HG03460 (cell line): ENCODE results near the gene KRT81.

Experiments
- ATAC-seq: cut with Tn5 transposase; IDR thresholded peaks from one replicate; pipeline ENCODE4 v1.9.1; 2021; ENCODE audit not compliant: unreplicated experiment

The KRT81 gene

GRCh38 chr12:52291267-52291935, at the start of gene KRT81:
Gene KRT81, minus strand, starts transcription at chr12:52291534. Its CDS starts 69 bp downstream, at chr12:52291465.
- no peak for ATAC-seq

DNA sequence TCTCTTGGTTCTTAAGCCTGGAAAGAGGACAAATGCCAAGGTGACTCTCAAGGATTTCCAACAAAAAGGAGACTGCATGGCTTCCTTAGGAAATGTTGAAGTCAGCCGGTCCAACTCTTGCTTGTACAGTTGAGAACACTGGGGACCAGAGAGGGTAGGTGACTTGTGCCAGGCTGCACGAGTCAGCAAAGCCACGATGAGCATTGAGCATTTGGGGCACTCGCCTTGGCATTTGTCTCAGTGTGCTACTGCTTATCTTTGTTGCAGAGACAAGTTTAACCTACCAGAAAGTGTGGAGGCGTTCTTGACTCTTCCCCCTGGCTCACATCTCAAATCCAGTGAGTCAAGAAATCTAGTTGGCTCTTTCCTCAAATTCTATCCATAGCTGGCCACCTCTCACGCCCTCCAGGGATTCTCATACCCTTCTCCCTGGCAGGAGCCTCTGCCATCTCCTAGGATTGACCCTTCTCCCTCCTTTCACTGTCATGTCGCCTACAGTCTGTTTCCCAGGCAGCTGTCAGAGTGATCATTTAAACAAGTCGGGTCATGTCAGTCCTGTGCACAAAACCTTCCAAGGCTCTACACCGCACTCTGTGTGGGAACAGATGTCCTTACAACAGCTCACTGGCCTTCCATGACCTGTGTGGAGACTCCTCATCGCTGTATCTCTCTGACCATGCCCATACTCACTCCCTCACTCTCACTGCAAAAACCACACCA, 47.1 kb upstream of the KRT81 start:
- ATAC-seq, result no peak

DNA sequence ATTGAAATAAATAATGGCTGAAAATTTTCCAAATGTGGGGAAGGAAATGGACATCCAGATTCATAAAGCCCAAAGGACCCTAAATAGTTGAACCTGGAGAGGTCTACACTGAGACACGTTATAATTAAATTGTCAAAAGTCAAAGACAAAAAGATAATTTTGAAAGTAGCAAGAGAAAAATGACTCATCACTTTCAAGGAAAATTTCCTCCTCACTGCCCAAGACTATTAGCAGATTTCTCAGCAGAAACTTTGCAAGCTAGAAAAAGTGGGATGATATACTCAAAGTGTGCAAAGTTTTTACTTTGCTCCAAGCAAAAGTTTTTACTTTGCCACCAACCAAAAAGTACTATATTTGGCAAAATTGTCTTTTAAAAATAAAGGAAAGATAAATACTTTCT, 45.7 kb upstream of the KRT81 start:
- ATAC-seq, result no peak

GRCh38 chr12:52336641-52337040, 45.3 kb upstream of the KRT81 start:
- ATAC-seq, result no peak

DNA sequence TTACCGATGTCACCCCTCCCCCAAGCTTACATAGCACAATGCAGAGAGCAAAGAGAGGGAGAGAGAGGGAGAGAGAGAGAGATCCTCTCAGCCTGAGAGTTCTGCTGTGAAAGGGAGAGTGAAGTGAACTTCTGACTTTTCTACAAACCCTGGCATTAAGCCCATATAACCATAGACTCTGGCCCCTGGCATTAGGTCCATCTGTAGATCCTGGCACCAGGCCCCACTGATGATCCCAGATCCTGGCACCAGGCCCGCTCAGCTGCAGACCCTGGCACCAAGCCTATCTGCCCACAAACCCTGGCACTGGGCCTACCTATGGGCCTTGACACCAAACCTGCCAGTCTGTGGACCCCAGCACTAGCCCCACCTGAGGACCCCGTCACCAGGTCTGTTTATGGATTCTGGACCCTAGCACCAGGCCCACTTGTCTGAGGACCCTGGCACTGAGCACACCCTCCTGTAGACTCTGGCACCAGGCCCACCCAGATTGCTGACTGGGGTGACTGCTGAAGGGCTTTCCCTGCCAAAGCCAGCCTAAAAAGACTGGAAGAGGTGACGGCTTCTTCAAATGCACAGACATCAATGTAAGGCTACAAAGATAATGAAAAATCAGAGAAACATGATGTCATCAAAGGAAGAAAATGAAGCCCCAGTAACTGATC, 44.4 kb upstream of the KRT81 start:
- no peak for ATAC-seq

DNA sequence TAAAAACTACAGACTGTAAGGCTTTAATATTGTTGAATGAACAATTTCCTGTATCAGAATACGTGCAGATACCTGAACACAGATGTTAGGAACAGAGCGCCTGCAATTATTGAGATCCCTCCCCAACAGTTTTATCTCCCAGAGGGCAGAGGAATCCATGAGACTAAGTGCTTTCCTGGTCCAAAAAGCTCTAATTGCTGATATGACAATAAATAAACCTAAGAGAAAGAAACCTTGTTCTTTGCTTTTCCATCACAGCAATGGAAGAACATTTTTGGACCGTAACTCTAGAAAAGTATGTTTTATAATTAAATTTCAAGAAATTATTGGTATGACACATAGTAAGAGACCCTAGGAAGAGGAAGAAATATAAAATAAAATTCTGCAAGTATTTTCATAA, 42.9 kb upstream of the KRT81 start:
- ATAC-seq, result no peak

DNA sequence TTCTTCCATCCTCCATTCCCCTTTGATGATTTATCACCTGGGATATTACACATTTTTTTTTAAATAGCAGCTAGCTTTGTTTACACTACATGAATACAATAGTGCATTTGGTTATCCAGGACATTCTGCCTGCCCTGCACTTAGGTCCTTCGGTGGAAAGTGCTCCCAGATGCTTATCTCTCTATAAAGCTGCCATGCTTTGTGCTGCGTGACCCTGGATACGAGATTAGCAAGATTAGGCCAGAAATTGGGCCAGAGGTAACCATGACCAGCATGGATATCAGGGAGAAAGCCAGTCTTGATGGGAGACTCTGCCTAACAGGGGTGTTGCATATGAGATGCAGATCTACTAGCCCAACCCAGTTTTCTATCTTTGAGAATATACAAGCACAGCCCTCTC, 42.0 kb upstream of the KRT81 start:
- ATAC-seq, result no peak

GRCh38 chr12:52332381-52332780, 41.0 kb upstream of the KRT81 start:
- no peak for ATAC-seq

DNA sequence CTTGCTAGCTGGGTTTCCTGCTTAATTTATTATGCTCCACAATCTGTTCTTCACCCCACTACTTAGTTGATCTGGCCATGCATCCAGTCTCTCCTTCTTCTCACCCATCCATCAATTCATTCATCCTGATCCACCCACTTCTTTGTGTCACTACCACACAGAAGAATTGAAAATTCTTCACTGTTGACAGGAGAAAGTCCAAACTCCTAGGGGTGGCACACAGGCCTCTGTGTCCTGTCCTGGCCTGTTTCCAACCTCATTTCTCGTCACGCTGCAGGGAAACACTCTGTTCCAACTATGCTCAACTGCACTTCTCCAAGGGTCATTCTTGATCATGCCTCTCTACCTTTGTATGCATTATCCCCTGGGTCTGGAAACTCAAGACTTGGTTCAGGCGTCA, 40.5 kb upstream of the KRT81 start:
- no peak for ATAC-seq

- no peak for ATAC-seq
These were observed 39.7 kb upstream of the KRT81 start for GRCh38 chr12:52331039-52331438.

GRCh38 chr12:52327830-52328500, 36.6 kb upstream of the KRT81 start:
- ATAC-seq, result no peak

GRCh38 chr12:52327052-52327829, 35.9 kb upstream of the KRT81 start:
- ATAC-seq, result peak; percentile 86

- ATAC-seq, result no peak
These were observed 32.8 kb upstream of the KRT81 start for GRCh38 chr12:52324153-52324444.

DNA sequence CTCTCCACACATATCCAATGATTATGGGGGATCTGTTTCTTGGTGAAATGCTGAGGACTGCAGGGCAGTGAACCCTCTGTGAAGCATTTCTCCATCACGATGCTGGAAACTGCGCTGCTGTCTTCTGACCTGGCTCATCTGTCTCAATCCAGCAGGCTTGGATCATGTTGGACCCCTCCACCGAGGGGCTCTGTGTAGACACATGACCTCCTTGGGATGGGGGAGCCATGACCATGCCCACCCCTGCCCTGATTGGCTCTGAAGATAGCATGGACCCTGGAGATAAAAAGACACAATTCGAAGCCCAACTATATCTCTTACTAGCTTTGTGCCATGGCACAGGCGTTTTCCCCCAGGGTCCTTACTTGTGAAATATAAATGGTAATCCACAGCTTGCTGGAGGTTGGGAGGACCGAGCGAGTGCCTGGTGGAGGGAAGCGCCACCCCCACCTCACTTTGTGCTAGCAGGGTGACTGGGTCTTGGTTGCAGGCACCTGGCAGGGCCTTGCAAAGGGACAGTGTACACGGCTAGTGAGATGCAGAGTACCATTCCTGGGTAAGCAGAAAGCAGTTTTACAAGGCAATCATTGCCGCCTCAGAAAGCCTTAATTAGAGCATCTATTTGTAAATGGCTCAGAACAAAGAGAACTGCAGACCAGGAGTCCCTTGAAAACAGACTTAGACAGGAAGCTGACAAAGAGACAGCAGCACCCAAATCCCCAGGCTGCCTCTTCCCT, 32.2 kb upstream of the KRT81 start:
- ATAC-seq, result no peak

DNA sequence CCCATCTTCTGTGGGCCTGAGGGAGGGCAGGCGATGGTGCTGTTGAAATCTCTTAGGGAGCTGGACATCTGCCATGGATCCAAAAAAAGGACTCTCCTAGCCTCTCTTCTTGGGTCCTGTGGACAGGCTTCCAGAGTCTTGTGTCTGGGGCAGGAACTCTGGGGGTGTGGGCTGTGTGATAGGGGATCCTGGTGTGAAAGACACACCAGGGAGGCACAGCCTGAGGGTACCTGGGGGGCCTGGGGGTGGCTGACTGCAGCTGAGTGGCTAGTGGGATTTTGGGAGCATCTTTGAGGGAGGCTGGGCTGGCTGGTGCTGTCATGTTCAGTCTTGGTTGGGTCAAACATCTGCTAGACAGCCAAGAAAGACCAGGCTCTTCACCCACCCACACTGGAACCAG, 31.7 kb upstream of the KRT81 start:
- no peak for ATAC-seq

DNA sequence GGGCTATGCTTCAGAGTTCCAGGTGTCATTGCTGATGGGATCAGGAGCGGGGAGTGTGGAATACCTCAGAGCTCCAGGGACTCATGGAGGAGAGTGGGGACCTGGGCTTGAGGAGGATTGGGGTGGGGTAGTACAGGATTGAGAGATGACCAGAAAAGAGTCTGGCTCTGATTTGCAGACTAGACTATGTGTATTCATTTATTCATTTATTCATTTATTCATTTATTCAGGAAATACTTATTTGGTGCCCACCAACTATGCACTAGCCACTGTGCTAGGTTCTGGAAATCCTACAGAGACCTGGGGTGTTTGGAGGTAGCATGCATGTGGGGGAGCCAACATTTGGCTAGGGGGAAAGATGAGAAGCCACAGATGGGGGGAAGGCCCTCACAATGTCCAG, 30.7 kb upstream of the KRT81 start:
- ATAC-seq, result no peak

DNA sequence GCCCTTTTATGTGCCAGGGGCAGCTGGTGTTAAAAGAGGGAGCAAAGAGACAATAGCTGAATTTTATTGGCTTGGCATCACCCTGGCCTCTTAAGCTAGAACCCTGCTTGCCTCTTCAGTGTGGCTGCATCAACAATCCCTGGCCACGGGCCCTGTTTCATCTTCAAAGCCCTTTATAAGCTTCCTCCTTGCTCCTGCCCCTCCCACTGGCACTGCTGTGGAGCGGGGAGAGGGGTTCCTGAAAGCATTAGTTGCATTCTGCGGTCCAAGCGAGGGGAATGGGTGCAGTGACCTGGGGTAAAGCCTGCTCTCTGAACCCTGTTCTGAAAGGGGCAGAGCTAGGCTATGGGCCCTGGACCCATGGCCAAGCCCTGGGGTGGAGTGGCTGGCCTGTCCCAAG, 30.1 kb upstream of the KRT81 start:
- ATAC-seq, result no peak

DNA sequence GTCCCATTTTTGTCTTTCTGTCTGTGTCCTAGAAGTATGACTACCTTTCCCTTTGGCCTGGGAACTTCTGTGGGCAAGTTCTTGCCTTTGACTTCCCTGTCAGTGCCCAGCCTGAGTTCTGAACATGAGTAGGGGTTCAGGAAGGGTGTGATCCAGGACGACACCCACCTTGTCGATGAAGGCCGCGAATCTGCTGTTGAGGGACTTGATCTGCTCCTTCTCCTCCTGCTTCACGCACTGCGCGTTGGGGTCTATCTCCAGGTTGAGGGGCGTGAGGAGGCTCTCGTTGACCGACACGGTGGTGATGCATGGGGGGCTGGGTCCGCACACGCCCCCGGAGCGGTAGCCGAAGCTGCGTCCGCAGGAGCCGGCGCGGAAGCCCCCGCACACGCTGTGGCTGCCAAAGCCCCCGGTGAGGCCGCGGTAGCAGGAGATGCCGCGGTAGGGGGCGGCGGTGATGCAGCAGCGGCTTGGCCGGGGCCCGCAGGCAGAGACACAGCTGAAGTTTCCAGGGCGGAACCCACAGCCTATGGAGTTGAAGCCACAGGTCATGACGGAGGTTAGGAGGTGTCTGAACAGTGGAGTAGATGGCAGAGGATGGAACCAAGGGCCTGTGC, 29.6 kb upstream of the KRT81 start, which contains the start of gene KRT83:
Gene KRT83 (minus strand): TSS at position 615 of the 617 bp plus-strand sequence. CDS start 63 bp downstream, at position 552.
- no peak for ATAC-seq

- no peak for ATAC-seq
These were observed 27.8 kb upstream of the KRT81 start for GRCh38 chr12:52319097-52319496.
